HuH-7 (cell line): ENCODE measurements around the gene CELF2.

Source experiments
- DNase-seq: peaks from one replicate; pipeline ENCODE4 v3.0.0; 2011; ENCODE audit warnings: low spot score

Gene CELF2

DNA sequence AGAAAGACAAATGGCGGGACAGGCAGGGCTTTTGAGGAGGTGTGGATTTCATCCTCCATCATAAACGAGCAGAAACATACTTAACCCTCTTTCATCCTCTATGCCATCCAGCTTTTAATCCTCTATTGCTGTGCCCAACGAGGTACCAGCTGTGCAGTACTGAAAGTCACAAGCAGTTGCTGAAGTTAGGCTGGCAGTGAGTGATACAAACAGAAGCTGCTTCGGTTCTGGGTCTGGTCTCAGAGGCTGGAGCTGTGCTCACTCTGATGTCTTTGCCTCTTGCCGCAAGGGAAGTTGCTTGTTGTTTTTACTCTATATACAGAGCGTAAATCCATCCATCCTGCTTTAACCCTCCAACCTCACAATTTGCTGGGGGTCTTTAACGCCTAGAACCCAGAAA, 235.2 kb downstream of the CELF2 start:
- no peak for DNase-seq

DNA sequence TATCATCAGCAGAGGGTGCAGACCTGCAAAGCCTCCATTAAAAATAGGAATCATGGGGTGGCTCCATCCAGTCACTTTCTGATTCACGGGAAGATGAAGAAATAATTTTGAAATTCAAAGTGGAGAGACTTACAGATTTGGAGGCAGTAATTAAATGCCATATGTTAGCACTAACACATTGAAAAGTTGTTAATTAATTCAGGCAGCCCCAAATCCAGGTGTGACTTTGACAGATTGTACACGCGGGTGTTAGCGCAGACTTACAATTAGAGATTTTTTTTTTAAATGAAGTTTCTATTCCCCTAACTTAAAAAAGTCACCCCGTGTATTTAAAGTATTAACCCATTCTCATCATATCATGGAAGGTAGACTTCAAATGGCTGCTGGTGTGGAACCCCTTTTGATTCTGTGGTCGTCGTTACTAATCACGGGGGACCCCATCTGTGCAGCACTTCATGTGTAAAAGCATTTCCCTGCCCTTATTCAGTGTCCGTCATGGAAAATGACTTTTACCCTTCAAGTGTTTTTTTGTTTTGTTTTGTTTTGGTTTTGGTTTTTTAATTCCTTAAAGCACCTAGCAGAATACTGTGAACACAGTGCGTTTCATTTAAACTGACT, 235.8 kb downstream of the CELF2 start:
- DNase-seq = no peak

GRCh38 chr10:11255156-11255555, 237.5 kb downstream of the CELF2 start:
- no peak for DNase-seq

- DNase-seq = no peak
Observed at GRCh38 chr10:11255796-11256444, 238.2 kb downstream of the CELF2 start.

- DNase-seq = no peak
Observed at GRCh38 chr10:11256896-11257295, 239.2 kb downstream of the CELF2 start.

DNA sequence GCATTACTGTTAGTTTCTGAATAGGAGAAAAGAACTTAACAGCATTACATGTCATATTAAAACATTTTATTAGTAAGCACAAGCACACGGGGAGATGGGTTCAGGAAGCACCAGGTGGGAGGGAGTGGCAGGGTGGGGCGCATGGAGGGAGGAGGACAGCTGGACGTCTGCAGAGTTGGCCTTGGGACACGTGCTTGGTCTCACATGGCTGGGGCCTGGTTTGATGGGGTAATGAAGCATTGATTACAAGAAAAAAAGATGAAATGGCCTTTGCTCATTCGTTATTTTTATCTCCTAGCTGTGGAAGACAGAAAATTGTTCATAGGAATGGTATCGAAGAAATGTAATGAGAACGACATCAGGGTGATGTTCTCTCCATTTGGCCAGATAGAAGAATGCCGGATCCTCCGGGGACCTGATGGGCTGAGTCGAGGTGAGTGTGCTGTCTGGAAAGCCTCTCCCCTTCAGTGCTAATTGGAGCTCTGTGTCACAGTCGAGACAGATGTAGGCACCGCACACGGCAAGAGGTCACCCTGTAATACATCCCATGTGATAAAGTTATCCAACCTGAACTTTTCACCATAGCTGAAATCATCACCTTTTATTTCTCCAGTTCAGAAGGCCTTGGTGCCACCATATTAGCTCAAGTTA, 239.9 kb downstream of the CELF2 start:
- no peak for DNase-seq

DNA sequence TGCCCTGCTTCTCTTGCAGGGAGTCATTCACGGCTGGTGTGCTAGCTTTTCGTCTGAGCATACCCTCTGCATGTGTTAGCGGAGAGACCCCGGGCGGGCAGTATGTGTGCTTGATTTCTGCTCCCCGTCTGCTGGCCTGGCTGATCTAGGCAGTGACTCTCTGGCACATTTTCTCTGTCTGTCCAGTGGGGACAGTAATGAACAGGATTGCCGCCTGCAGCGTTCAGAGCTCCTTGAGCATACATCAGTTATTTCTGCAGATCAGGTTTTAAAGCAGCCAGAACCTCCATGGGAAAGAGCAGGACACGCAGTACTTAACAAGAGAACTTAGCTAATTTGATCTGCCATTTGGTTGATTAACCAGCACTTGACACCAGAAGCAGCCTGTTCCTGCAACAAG, 242.5 kb downstream of the CELF2 start:
- DNase-seq = peak; percentile 22

GRCh38 chr10:11261143-11261542, 243.5 kb downstream of the CELF2 start:
- DNase-seq = no peak

DNA sequence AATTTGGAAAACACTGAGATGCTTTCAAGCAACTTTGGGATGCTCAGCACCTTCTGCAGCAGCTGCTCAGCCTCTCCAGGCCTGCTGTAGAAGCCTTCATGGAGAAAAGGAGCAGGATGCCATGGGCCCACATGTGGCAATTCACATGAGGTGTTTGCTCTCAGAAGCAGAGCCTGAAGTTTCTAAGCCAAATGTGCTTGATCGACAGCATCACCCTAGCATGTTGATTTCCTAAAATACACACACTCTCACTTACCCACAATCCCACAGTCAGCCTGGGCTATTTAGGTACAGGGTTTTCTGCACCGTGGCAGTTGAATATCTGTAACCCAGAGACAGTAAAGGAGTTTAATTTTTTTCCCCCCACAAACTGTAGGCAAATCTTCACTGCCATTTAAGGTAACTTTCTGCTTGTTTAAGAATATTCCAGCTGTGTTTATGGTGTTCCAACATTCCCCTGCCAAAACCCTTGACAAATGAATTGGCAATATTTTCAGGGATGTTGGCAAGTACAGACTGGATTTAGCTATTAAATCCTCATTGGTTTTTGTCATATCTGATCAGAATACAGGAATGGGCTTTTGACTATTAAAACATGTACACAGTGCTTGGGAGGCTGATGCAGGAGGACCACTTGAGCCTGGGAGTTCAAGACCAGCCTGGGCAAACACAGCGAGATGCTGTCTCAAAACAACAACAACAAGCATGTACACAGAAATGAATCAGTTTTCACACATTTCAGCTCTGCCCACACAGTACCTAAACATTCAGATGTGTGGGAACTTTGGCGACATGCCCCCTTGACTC, 244.2 kb downstream of the CELF2 start:
- no peak for DNase-seq

- DNase-seq = no peak
Observed at GRCh38 chr10:11262494-11263345, 245.0 kb downstream of the CELF2 start.

- no peak for DNase-seq
Observed at GRCh38 chr10:11263767-11264166, 246.1 kb downstream of the CELF2 start.

DNA sequence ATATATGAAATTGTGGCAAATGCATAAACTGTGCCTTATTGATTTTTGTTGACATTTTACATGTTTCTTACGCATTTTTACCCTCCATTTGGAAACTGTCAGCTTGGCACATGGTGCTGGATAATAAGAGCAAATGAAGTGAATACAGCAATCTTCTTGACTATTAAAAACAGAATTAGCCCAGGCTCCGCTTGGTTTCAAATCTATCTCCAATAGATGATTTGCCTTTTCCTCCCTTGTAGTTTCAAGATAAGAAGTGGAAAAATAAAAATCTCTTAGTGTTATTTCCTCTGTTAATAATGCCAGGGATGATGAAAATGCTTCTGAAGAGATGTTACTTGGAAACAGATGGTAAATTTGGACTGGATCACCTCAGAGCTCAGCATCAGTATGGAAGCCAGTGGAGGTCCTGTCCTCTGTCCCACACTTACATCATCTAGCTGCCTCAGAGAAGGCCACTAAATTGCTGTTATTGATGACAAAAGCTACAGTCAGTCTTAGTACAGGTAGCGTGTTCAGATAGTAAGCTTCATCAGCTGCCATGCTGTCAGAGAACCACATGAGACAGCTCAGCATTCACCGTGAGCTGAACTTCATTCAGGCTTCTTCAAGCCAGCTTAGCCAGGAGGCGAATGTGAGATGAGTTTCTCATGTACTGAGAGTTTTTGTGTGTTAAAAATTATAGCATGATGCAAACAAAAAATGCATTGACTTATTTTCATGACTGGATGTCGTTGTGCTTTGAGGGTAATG, 246.8 kb downstream of the CELF2 start:
- DNase-seq = no peak

- no peak for DNase-seq
Observed at GRCh38 chr10:11265484-11265883, 247.8 kb downstream of the CELF2 start.

- DNase-seq = no peak
Observed at GRCh38 chr10:11266426-11266825, 248.8 kb downstream of the CELF2 start.

- DNase-seq = peak; percentile 83
Observed at GRCh38 chr10:11270135-11270857, 252.6 kb downstream of the CELF2 start.

- DNase-seq = no peak
Observed at GRCh38 chr10:11270858-11271179, 253.1 kb downstream of the CELF2 start.

GRCh38 chr10:11272915-11273389, 255.3 kb downstream of the CELF2 start:
- DNase-seq = no peak

GRCh38 chr10:11274452-11274851, 256.8 kb downstream of the CELF2 start:
- DNase-seq = no peak

DNA sequence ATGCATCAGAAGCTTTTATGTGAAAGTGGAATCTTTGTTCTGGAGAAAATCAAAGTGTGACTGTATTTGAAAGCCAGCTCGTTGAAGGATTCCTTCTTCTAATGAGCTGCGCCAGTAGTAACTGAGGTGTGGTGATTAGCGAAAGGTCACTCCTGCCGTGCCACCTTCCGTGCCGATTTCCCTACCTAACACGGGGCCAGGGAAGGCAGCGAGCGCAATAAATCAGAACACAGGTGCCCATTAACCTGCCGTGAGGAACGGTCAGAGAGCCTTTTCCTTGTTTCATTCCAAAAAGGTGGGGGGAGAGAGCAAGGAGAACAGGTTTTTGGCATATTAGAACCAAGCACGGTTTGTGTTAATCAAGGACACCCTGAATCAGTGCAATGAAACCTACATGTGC, 258.0 kb downstream of the CELF2 start:
- DNase-seq = no peak

DNA sequence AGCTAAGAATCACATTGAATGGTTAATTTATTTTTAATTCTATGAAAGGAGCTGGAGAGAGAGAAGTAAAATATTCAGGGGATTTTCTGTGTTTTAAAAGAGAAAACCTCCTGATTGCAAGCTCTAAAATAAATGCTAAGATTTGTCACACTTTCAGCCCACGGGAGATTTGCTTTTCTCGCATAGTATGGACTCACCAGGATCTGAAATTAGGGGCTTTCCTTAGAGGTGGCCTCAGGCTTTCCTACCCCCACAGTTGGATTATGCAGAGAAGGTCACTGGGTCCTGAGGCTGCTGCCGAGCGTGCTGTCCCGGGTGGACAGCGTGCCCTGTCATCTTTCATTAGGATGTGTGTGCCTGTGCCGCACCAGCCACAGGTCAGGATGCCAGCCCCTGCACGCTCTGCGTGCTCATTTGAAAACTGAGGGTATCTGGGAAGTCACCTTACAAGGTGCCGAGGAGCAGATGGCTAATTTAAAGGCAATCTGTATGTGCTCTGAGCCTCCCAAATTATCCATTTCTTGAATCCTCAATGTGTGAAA, 258.8 kb downstream of the CELF2 start:
- no peak for DNase-seq
